Measurements from ENCODE around the gene WWC2.

The WWC2 gene

GRCh38 chr4:183261953-183262775 is 163.1 kb downstream of the WWC2 start:
- Mint-ChIP-seq H3K9me3 (no peaks in the 10 kb centered on the region), H3K36me3 (no peaks in the 10 kb centered on the region), H3K27ac (no peak overlapping the region), H3K4me3 (no peak overlapping the region), H3K4me1 (no peaks in the 10 kb centered on the region), H3K27me3 (peaks cover 5% of the 10 kb centered on the region)
- ATAC-seq (ENCODE audit: low read depth) (peak; percentile 68), DNase-seq (ENCODE audit: low spot score in 2 of 2) (peak; percentile 21 to 30)

- no peak for ATAC-seq (ENCODE audit: low read depth)
- Mint-ChIP-seq H3K36me3 (no peaks in the 10 kb centered on the region), H3K4me3 (no peak overlapping the region), H3K27ac (no peak overlapping the region), H3K27me3 (peaks cover 5% of the 10 kb centered on the region), H3K9me3 (no peaks in the 10 kb centered on the region), H3K4me1 (no peaks in the 10 kb centered on the region)
- DNase-seq (ENCODE audit: low spot score in 2 of 2) = no peak
Observed at GRCh38 chr4:183262776-183263100, 163.7 kb downstream of the WWC2 start.

- Mint-ChIP-seq H3K27ac (no peak overlapping the region), H3K4me1 (no peaks in the 10 kb centered on the region), H3K4me3 (no peak overlapping the region), H3K9me3 (no peaks in the 10 kb centered on the region), H3K36me3 (no peaks in the 10 kb centered on the region), H3K27me3 (peaks cover 6% of the 10 kb centered on the region)
- DNase-seq (ENCODE audit: low spot score in 2 of 2) = no peak
- ATAC-seq (ENCODE audit: low read depth) = no peak
Observed at GRCh38 chr4:183263787-183264386, 164.8 kb downstream of the WWC2 start.

GRCh38 chr4:183264614-183265013 is 165.6 kb downstream of the WWC2 start:
- Mint-ChIP-seq H3K4me3 (no peak overlapping the region), H3K36me3 (no peaks in the 10 kb centered on the region), H3K4me1 (no peaks in the 10 kb centered on the region), H3K27ac (no peak overlapping the region), H3K27me3 (peaks cover 6% of the 10 kb centered on the region), H3K9me3 (no peaks in the 10 kb centered on the region)
- ATAC-seq (ENCODE audit: low read depth) = no peak
- no peak for DNase-seq (ENCODE audit: low spot score in 2 of 2)

GRCh38 chr4:183266371-183266770 is 167.3 kb downstream of the WWC2 start:
- no peak for DNase-seq (ENCODE audit: low spot score in 2 of 2)

GRCh38 chr4:183268556-183268955 is 169.5 kb downstream of the WWC2 start:
- Mint-ChIP-seq H3K4me3 (no peak overlapping the region), H3K27me3 (peaks cover 6% of the 10 kb centered on the region), H3K27ac (no peak overlapping the region), H3K9me3 (no peaks in the 10 kb centered on the region), H3K4me1 (no peaks in the 10 kb centered on the region), H3K36me3 (no peaks in the 10 kb centered on the region)
- ATAC-seq (ENCODE audit: low read depth) (no peak), DNase-seq (ENCODE audit: low spot score in 2 of 2) (no peak)

More at GRCh38 chr4:183266371-183266770, 167.3 kb downstream of the WWC2 start:
- no peak for ATAC-seq (ENCODE audit: low read depth)
- no peak overlapping the region for H3K27ac Mint-ChIP-seq
- H3K9me3 Mint-ChIP-seq = no peaks in the 10 kb centered on the region
- no peaks in the 10 kb centered on the region for H3K4me1 Mint-ChIP-seq
- H3K36me3 Mint-ChIP-seq = no peaks in the 10 kb centered on the region
- no peak overlapping the region for H3K4me3 Mint-ChIP-seq
- peaks cover 6% of the 10 kb centered on the region for H3K27me3 Mint-ChIP-seq

DNA sequence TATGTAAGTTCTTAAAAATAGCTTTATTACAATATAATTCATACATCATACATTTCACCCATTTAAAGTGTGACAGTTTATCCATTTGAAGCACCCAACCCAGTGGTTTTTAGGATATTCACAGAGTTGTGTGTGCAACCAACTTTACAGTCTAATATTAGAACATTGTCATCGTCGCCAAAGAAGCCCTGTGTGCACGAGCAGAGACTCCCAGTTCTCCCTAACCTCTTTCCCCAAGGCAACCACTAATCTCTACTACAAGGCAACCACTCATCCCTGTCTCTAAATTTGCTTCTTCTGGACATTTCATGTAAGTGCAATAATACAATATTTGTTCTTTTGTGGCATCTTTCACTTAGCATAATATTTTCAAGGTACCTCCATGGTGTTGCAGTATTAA is 173.3 kb downstream of the WWC2 start:
- peaks cover 8% of the 10 kb centered on the region for H3K9me3 Mint-ChIP-seq
- H3K27ac Mint-ChIP-seq = no peak overlapping the region
- H3K27me3 Mint-ChIP-seq = peaks cover 1% of the 10 kb centered on the region
- no peaks in the 10 kb centered on the region for H3K4me1 Mint-ChIP-seq
- DNase-seq (ENCODE audit: low spot score in 2 of 2) (no peak), ATAC-seq (ENCODE audit: low read depth) (no peak)
- no peaks in the 10 kb centered on the region for H3K36me3 Mint-ChIP-seq
- no peak overlapping the region for H3K4me3 Mint-ChIP-seq

GRCh38 chr4:183276106-183276505 is 177.0 kb downstream of the WWC2 start:
- Mint-ChIP-seq H3K27me3 (no peaks in the 10 kb centered on the region), H3K4me3 (no peak overlapping the region), H3K36me3 (no peaks in the 10 kb centered on the region), H3K27ac (no peak overlapping the region), H3K9me3 (peaks cover 8% of the 10 kb centered on the region), H3K4me1 (no peaks in the 10 kb centered on the region)
- no peak for ATAC-seq (ENCODE audit: low read depth)
- DNase-seq (ENCODE audit: low spot score in 2 of 2) = no peak

DNA sequence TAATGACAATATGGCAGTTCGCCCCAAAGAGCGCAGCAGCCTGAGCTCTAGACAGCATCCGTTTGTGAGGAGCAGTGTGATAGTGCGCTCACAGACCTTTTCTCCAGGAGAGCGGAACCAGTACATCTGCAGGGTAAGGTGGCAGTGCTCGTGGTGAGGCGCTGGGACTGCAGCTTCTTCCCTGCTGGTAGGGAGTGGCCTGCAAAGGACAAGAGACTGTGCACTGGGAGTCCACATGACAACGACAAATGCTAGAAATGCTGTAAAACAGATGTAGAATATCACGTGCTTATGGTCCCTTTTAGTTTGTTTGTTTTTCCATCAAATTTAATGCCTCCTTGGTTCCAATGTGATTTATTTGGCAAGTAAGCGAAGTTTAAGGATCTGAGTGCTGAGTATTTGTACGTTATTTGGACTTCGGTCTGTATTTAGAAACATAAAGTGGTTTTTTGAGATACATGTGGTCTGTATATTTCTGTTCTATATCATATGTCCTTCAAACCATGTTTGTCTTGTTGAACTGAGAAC is 185.3 kb downstream of the WWC2 start:
- H3K27ac Mint-ChIP-seq = no peak overlapping the region
- DNase-seq (ENCODE audit: low spot score in 2 of 2) (no peak), ATAC-seq (ENCODE audit: low read depth) (no peak)
- H3K27me3 Mint-ChIP-seq = peaks cover 14% of the 10 kb centered on the region
- no peaks in the 10 kb centered on the region for H3K4me1 Mint-ChIP-seq
- H3K4me3 Mint-ChIP-seq = no peak overlapping the region
- H3K36me3 Mint-ChIP-seq = no peaks in the 10 kb centered on the region
- no peaks in the 10 kb centered on the region for H3K9me3 Mint-ChIP-seq

GRCh38 chr4:183284965-183285364 is 185.9 kb downstream of the WWC2 start:
- ATAC-seq (ENCODE audit: low read depth) (no peak), DNase-seq (ENCODE audit: low spot score in 2 of 2) (no peak)
- Mint-ChIP-seq H3K4me1 (no peaks in the 10 kb centered on the region), H3K9me3 (no peaks in the 10 kb centered on the region), H3K27me3 (peaks cover 14% of the 10 kb centered on the region), H3K36me3 (no peaks in the 10 kb centered on the region), H3K4me3 (no peak overlapping the region), H3K27ac (no peak overlapping the region)

DNA sequence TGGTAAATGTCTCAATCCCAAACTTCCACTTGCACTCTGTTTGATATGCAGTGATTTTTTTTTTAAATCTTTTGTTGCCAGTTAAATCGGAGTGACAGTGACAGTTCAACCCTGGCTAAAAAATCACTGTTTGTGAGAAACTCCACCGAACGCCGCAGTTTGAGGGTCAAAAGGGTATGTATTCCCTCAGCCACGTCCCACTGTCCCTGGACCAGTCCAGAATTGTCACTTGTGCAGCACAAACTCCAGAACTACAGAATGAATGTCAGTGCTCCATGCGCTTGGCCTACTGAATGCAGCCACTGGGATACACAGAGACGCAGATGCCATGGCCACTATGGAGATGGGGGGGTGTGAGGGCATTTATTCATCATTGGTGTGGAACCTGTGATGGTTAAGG is 186.8 kb downstream of the WWC2 start:
- Mint-ChIP-seq H3K36me3 (no peaks in the 10 kb centered on the region), H3K27me3 (peaks cover 14% of the 10 kb centered on the region), H3K9me3 (no peaks in the 10 kb centered on the region), H3K4me3 (no peak overlapping the region), H3K27ac (no peak overlapping the region), H3K4me1 (no peaks in the 10 kb centered on the region)
- no peak for DNase-seq (ENCODE audit: low spot score in 2 of 2)
- no peak for ATAC-seq (ENCODE audit: low read depth)

GRCh38 chr4:183286590-183287308 is 187.7 kb downstream of the WWC2 start:
- Mint-ChIP-seq H3K27ac (no peak overlapping the region), H3K9me3 (no peaks in the 10 kb centered on the region), H3K27me3 (peaks cover 14% of the 10 kb centered on the region), H3K4me3 (no peak overlapping the region), H3K4me1 (no peaks in the 10 kb centered on the region), H3K36me3 (no peaks in the 10 kb centered on the region)
- DNase-seq (ENCODE audit: low spot score in 2 of 2) = no peak
- ATAC-seq (ENCODE audit: low read depth) = no peak

- Mint-ChIP-seq H3K4me3 (no peak overlapping the region), H3K4me1 (no peaks in the 10 kb centered on the region), H3K36me3 (no peaks in the 10 kb centered on the region), H3K27me3 (peaks cover 14% of the 10 kb centered on the region), H3K9me3 (no peaks in the 10 kb centered on the region), H3K27ac (no peak overlapping the region)
- no peak for ATAC-seq (ENCODE audit: low read depth)
- no peak for DNase-seq (ENCODE audit: low spot score in 2 of 2)
Observed at GRCh38 chr4:183287309-183287659, 188.2 kb downstream of the WWC2 start.

DNA sequence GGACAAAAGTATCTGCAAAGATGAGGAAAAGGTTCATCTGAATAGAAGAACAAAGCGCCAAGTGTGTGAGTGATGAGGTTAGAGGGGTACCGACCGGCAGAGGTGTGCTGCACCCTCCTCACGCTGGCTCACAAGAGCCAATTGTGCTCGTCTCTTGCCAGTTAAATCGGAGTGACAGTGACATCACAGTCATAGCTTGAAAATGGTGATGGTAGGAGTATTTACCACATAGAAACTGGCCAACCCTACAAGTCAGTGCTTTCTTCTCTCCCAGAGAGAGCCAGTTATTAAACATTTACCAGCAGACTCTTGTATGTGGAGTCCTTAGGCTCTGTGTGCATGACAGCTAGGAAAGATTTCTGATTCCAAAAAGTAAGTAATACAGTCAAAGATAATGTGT is 188.6 kb downstream of the WWC2 start:
- Mint-ChIP-seq H3K9me3 (no peaks in the 10 kb centered on the region), H3K4me3 (no peak overlapping the region)

More for the DNA sequence above, 188.6 kb downstream of the WWC2 start:
- Mint-ChIP-seq H3K36me3 (no peaks in the 10 kb centered on the region), H3K27ac (no peak overlapping the region), H3K27me3 (peaks cover 13% of the 10 kb centered on the region), H3K4me1 (no peaks in the 10 kb centered on the region)
- ATAC-seq (ENCODE audit: low read depth) = no peak
- DNase-seq (ENCODE audit: low spot score in 2 of 2) = no peak
